HFF-Myc (cell line): ENCODE measurements around the gene PTPRT.

ENCODE experiments used
- DNase-seq: peaks from one replicate; pipeline ENCODE4 v3.0.0-alpha.2; 2011; ENCODE audit warnings: low read depth; ENCODE audit errors: extremely low read depth
- H3K4me3 ChIP-seq: replicated peaks from 2 replicates; pipeline ENCODE4 v1.5.1; 2011; ENCODE audit warnings: low read depth, mild to moderate bottlenecking, control low read depth, low read length
- CTCF ChIP-seq: IDR thresholded peaks from 2 replicates; pipeline ENCODE4 v1.5.1; 2012; ENCODE audit warnings: mild to moderate bottlenecking, low read depth, low read length, control low read depth; ENCODE audit errors: missing control alignments

The PTPRT gene

DNA sequence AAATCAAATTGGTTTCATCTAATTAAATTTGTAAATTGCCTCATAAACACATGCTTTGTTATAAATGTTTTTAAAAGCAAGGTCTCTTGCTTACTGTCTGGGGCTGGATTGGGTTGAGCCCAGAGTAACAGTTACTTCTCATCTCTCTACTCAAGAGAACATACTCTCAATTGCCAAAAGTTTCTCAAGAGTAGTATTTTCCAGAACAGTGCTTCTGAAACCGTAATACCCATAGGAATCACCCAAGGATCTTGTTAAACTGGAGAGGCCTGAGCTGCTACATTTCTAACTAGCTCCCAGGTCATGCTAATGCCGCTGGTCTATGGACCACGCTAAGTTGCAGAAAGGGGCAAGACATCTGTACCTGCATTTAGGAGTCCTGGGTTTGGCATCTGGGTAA lies 744.9 kb downstream of the PTPRT start:
- no peak for TF ChIP-seq CTCF
- no peak overlapping the region for H3K4me3 ChIP-seq
- no peak for DNase-seq

DNA sequence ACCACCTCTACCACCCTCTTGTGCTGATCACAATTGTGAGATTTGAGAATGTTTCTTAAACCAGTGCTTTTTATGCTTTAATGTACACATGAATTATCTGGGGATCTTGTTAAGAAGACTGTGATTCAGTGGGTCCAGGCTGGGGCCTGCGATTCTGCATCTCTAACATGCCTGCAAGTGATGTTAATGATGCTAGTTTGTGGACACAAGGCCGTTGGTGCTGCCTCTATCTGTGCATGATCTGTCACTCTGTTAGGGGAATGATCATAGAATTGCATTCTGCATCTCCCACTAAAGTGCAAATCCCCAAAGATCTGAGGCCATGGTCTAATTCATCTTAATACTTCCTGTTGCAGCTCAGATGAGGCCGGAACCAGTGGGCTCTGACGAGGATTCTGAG lies 746.5 kb downstream of the PTPRT start:
- no peak for TF ChIP-seq CTCF
- DNase-seq, result no peak
- no peak overlapping the region for H3K4me3 ChIP-seq

DNA sequence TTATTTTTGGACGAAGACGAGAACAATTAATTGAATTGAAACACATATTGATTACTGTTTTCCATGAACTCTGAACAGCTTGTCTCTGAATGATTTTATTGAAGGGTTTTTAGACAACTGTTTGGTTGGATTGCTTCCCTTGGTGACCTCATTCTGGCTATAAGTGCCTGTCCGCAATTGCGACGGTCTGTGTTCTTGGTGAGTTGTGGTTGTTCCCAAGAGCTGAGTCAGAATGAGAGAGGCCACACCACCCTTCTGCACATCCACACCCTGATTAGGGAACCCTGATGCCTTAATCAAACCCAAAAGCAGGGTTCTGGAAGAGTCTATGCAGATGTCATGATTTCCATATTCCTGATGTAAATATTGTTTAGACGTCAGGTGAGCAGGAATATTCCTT lies 747.0 kb downstream of the PTPRT start:
- no peak for TF ChIP-seq CTCF
- no peak for DNase-seq
- no peak overlapping the region for H3K4me3 ChIP-seq

DNA sequence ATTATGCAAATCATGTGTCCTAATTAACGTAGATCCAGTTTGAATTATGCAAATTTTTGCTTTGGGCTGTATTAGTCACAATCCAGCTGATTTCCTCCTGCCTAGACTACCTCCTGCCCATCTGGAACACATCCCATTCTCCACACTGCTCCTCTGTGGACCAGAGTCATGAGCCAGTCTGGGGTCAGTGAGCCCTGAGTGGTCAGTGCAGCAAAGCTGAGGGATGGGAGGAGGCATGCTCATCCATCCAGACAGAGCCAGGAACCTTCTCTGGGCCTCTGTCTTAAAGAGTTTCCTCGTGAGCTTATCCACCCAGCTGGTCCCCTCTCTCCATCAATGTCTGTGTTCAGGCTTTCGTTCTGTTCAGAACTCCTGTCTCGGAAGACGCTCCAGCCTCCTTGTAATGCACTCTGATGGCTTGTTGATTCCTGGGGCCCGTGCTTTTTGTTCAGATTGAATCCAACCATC lies 747.8 kb downstream of the PTPRT start:
- TF ChIP-seq CTCF, result no peak
- no peak for DNase-seq
- H3K4me3 ChIP-seq, result no peak overlapping the region

DNA sequence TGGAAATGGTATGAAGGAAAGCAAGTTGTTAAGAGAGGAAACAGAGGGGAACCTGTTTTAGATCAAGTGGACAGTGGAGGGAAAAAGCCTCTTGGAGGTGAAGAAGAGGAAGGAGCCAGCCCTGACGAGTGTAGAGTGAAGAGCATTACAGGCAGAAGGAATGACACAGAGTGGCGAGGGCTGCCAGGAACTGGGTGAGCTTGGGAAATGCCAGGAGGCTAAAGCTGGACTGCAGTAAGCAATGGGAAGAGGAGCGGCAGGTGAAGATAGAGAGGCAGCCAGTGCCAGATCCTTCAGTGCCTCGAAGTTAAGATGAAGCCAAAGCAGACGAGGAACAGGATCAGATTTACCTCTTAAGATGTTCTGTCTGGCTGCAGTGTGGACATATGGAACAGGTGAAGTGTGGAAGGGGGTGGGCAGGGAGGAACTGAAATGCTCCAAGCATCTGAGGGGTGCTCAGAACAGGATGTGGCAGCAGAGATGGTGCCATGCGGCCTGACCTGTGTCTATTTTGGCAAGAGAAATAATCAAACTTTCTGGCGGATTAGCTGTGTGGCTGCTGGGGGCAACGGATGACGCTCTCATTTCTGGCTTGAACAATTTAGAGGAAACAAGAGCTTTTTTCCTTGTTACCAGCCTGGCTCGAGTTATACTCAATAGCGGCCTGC lies 748.4 kb downstream of the PTPRT start:
- H3K4me3 ChIP-seq, result no peak overlapping the region
- no peak for DNase-seq
- no peak for TF ChIP-seq CTCF

GRCh38 chr20:42435230-42435629 lies 754.5 kb downstream of the PTPRT start:
- no peak for DNase-seq
- no peak overlapping the region for H3K4me3 ChIP-seq
- no peak for TF ChIP-seq CTCF
